SK-N-SH treated with all-trans-retinoic acid at 6 μM for 48 hours (cell line): ENCODE measurements around the gene MAN1A2.

Experiments used
- ARNTL ChIP-seq: fragments of 450-650 bp; formaldehyde crosslinking; IDR thresholded peaks from 2 replicates; pipeline ENCODE4 v1.5.0; 2020; ENCODE audit warnings: low read depth, mild to moderate bottlenecking, moderate library complexity, borderline replicate concordance
- ESRRG ChIP-seq: fragments of 250-450 bp; sonication (Bioruptor Pico); IDR thresholded peaks from 2 replicates; pipeline ENCODE4 v1.6.1; 2021; ENCODE audit warnings: mild to moderate bottlenecking
- SNAI2 ChIP-seq: fragments of 250-450 bp; sonication (Bioruptor Pico); IDR thresholded peaks from 2 replicates; pipeline ENCODE4 v1.5.0; 2020; ENCODE audit warnings: mild to moderate bottlenecking, moderate library complexity
- TOX ChIP-seq: fragments of 250-450 bp; sonication (Bioruptor Pico); IDR thresholded peaks from 2 replicates; pipeline ENCODE4 v1.8.0; 2021; ENCODE audit warnings: mild to moderate bottlenecking, moderate library complexity, borderline replicate concordance
- ZFP30 ChIP-seq: fragments of 450-650 bp; formaldehyde crosslinking; IDR thresholded peaks from 2 replicates; pipeline ENCODE4 v1.5.0; 2022; ENCODE audit warnings: mild to moderate bottlenecking, moderate library complexity
- ZNF565 ChIP-seq: fragments of 450-650 bp; formaldehyde crosslinking; conservative IDR thresholded peaks from 2 replicates; pipeline ENCODE4 v1.5.0; 2020; ENCODE audit warnings: low read depth, mild to moderate bottlenecking, moderate library complexity
- ZNF70 ChIP-seq: fragments of 450-650 bp; formaldehyde crosslinking; IDR thresholded peaks from 2 replicates; pipeline ENCODE4 v1.5.0; 2020; ENCODE audit warnings: mild to moderate bottlenecking, moderate library complexity
- TF ChIP-seq, protein P1 (sequence below): fragments of 250-450 bp; sonication (Bioruptor Pico); IDR thresholded peaks from 2 replicates; pipeline ENCODE4 v1.5.1; 2020; ENCODE audit warnings: low read depth, mild to moderate bottlenecking, moderate library complexity
- TF ChIP-seq, protein P2 (sequence below): fragments of 250-450 bp; sonication (Bioruptor Pico); IDR thresholded peaks from 2 replicates; pipeline ENCODE4 v1.8.0; 2020; ENCODE audit warnings: mild to moderate bottlenecking, moderate library complexity, borderline replicate concordance

DNA sequence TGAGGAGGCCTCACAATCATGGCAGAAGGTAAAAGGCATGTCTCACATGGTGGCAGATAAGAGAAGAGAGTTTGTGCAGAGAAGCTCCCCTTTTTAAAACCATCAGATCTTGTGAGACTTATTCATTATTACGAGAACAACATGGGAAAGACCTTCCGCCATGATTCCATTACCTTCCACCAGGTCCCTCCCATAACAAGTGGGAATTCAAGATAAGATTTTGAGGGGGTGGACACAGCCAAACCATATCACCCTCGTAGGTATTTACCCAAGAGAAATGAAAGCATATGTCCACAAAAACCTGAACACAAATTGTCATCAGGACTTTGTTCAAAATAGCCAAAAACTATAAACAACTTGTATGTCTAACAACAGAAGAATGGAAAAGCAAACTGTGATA lies 192.7 kb downstream of the MAN1A2 start:
- TF ChIP-seq ZNF565 (CRISPR knock-in tag) (no peak), ZNF70 (CRISPR knock-in tag) (no peak), ZFP30 (no peak), SNAI2 (CRISPR knock-in tag) (no peak), TOX (CRISPR knock-in tag) (no peak), ARNTL (CRISPR knock-in tag) (no peak), ESRRG (no peak)
- TF ChIP-seq, protein P1, sequence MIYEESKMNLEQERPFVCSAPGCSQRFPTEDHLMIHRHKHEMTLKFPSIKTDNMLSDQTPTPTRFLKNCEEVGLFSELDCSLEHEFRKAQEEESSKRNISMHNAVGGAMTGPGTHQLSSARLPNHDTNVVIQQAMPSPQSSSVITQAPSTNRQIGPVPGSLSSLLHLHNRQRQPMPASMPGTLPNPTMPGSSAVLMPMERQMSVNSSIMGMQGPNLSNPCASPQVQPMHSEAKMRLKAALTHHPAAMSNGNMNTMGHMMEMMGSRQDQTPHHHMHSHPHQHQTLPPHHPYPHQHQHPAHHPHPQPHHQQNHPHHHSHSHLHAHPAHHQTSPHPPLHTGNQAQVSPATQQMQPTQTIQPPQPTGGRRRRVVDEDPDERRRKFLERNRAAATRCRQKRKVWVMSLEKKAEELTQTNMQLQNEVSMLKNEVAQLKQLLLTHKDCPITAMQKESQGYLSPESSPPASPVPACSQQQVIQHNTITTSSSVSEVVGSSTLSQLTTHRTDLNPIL = no peak
- TF ChIP-seq, protein P2, sequence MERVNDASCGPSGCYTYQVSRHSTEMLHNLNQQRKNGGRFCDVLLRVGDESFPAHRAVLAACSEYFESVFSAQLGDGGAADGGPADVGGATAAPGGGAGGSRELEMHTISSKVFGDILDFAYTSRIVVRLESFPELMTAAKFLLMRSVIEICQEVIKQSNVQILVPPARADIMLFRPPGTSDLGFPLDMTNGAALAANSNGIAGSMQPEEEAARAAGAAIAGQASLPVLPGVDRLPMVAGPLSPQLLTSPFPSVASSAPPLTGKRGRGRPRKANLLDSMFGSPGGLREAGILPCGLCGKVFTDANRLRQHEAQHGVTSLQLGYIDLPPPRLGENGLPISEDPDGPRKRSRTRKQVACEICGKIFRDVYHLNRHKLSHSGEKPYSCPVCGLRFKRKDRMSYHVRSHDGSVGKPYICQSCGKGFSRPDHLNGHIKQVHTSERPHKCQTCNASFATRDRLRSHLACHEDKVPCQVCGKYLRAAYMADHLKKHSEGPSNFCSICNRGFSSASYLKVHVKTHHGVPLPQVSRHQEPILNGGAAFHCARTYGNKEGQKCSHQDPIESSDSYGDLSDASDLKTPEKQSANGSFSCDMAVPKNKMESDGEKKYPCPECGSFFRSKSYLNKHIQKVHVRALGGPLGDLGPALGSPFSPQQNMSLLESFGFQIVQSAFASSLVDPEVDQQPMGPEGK (CRISPR knock-in tag) = no peak
